Transverse colon (tissue), 4 donors: ENCODE results near the gene OLFM3.

ENCODE experiments used
- CTCF ChIP-seq, 5 experiments: fragments of 200-600 bp in 3 of 5; fragments of 450-650 bp in 2 of 5; sonication (generic) in 3 of 5; IDR thresholded peaks; 1 replicate in 2 of 5; 2 replicates in 3 of 5; pipeline ENCODE4 v1.5.1; 2016 to 2017; ENCODE audit warnings: antibody characterized with exemption in 5 of 5, inconsistent platforms in 3 of 5, mild to moderate bottlenecking in 2 of 5, moderate library complexity in 1 of 5
- POLR2AphosphoS5 ChIP-seq, 3 donors: sonication (generic); formaldehyde crosslinking; IDR thresholded peaks; one replicate each; pipeline ENCODE4 v1.6.1; 2016; ENCODE audit warnings: antibody characterized with exemption in 3 of 3

- no peak for TF ChIP-seq POLR2AphosphoS5 (IDR thresholded peaks at IDR 0.05)
- no peak for TF ChIP-seq CTCF (IDR thresholded peaks at IDR 0.05)
Observed at GRCh38 chr1:101798417-101798816, 198.3 kb downstream of the OLFM3 start.
